Astrocyte (in vitro differentiated cells and primary cell): Measurements from ENCODE around the gene APBB1IP. TPM values are rescaled to one million over a fixed set of nuclear protein-coding genes. Genes with fewer than 3 reads are reported as not detected.
"Not testable (repeated sequence)": the region's sequence is repeated elsewhere in the genome, so short reads cannot be mapped to it uniquely, and the experiment has no call there.

Experiments used
- DNase-seq: peaks from one replicate; pipeline ENCODE4 v3.0.0-alpha.2; 2010; ENCODE audit warnings: low read depth
- FAIRE-seq: peaks from 2 replicates; lab custom pipeline; 2011; peaks lifted over from hg19 to GRCh38; lab: Jason Lieb, UNC
- H2AFZ ChIP-seq: 2 replicates; pipeline ENCODE4 v1.6.0; 2012; ENCODE audit warnings: low read depth, low read length, inconsistent platforms
- H3K27ac ChIP-seq: 2 replicates; pipeline ENCODE4 v1.5.1; 2011; ENCODE audit warnings: low read depth, low read length, inconsistent platforms
- H3K27me3 ChIP-seq: 2 replicates; pipeline ENCODE4 v1.6.0; 2011; ENCODE audit warnings: low read length, inconsistent platforms; ENCODE audit not compliant: insufficient read depth
- H3K36me3 ChIP-seq: 2 replicates; pipeline ENCODE4 v1.5.1; 2011; ENCODE audit warnings: low read length, inconsistent platforms; ENCODE audit not compliant: insufficient read depth
- H3K4me1 ChIP-seq: 2 replicates; pipeline ENCODE4 v1.5.1; 2011; ENCODE audit warnings: low read length, inconsistent platforms; ENCODE audit not compliant: insufficient read depth
- H3K4me2 ChIP-seq: 2 replicates; pipeline ENCODE4 v1.6.0; 2012; ENCODE audit warnings: low read length, inconsistent platforms
- H3K4me3 ChIP-seq: 2 replicates; pipeline ENCODE4 v1.5.1; 2011; ENCODE audit warnings: low read depth, mild to moderate bottlenecking, low read length, inconsistent platforms; ENCODE audit not compliant: insufficient read depth
- H3K79me2 ChIP-seq: 2 replicates; pipeline ENCODE4 v1.6.0; 2012; ENCODE audit warnings: mild to moderate bottlenecking, low read length, inconsistent platforms; ENCODE audit not compliant: insufficient read depth
- H3K9ac ChIP-seq: 2 replicates; pipeline ENCODE4 v1.6.0; 2012; ENCODE audit warnings: mild to moderate bottlenecking, low read length, inconsistent platforms
- H3K9me3 ChIP-seq: 2 replicates; pipeline ENCODE4 v1.5.1; 2012; ENCODE audit warnings: low read depth, mild to moderate bottlenecking, low read length, inconsistent platforms; ENCODE audit not compliant: insufficient read depth
- H4K20me1 ChIP-seq: 2 replicates; pipeline ENCODE4 v1.6.0; 2012; ENCODE audit warnings: low read length, inconsistent platforms; ENCODE audit not compliant: insufficient read depth
- H3K27ac Mint-ChIP-seq: one replicate; pipeline ENCODE4 v1.8.0; 2021; ENCODE audit warnings: mild to moderate bottlenecking, mixed read lengths; ENCODE audit not compliant: unreplicated experiment
- H3K27me3 Mint-ChIP-seq: one replicate; pipeline ENCODE4 v1.8.0; 2021; ENCODE audit warnings: low read depth, mixed read lengths; ENCODE audit not compliant: unreplicated experiment
- H3K36me3 Mint-ChIP-seq: one replicate; pipeline ENCODE4 v1.8.0; 2021; ENCODE audit warnings: low read depth, mixed read lengths; ENCODE audit not compliant: unreplicated experiment
- H3K4me1 Mint-ChIP-seq: one replicate; pipeline ENCODE4 v1.8.0; 2021; ENCODE audit warnings: low read depth, mixed read lengths; ENCODE audit not compliant: unreplicated experiment
- H3K4me3 Mint-ChIP-seq: one replicate; pipeline ENCODE4 v1.8.0; 2021; ENCODE audit warnings: mild to moderate bottlenecking, moderate library complexity, mixed read lengths; ENCODE audit not compliant: unreplicated experiment
- H3K9me3 Mint-ChIP-seq: one replicate; pipeline ENCODE4 v1.8.0; 2021; ENCODE audit warnings: mild to moderate bottlenecking, mixed read lengths; ENCODE audit not compliant: unreplicated experiment
- CTCF ChIP-seq: IDR thresholded peaks from 2 replicates; pipeline ENCODE4 v1.5.1; 2011; ENCODE audit warnings: low read depth, mild to moderate bottlenecking, inconsistent platforms, low read length, moderate library complexity; ENCODE audit not compliant: insufficient read depth
- EZH2 ChIP-seq: IDR thresholded peaks from 2 replicates; pipeline ENCODE4 v1.6.1; 2012; ENCODE audit warnings: mild to moderate bottlenecking, low read length, inconsistent platforms; ENCODE audit not compliant: insufficient read depth
- total RNA-seq: library from RNA; stranded (reverse); gene quantifications from 2 replicates; pipeline ENCODE4 v1.2.1, GENCODE V29; 2021

Gene APBB1IP
- total RNA-seq, 1 donor from 2014 or later: 0.23 TPM

GRCh38 chr10:26472492-26472778 lies 34.3 kb downstream of the APBB1IP start:
- Histone ChIP-seq H3K9ac (no peak overlapping the region), H3K4me2 (no peak overlapping the region), H3K79me2 (no peaks in the 10 kb centered on the region), H3K4me1 (peaks cover 11% of the 10 kb centered on the region), H2AFZ (no peak overlapping the region), H3K27me3 (no peaks in the 10 kb centered on the region), H3K36me3 (no peaks in the 10 kb centered on the region), H3K4me3 (no peak overlapping the region), H3K27ac (no peak overlapping the region), H3K9me3 (no peaks in the 10 kb centered on the region), H4K20me1 (no peaks in the 10 kb centered on the region)
- H3K9me3 Mint-ChIP-seq: peaks cover 4% of the 10 kb centered on the region
- DNase-seq (no peak), FAIRE-seq (no peak)
- H3K36me3 Mint-ChIP-seq: no peaks in the 10 kb centered on the region
- no peaks in the 10 kb centered on the region for H3K27me3 Mint-ChIP-seq
- H3K4me1 Mint-ChIP-seq: peaks cover 14% of the 10 kb centered on the region
- no peak overlapping the region for H3K27ac Mint-ChIP-seq
- H3K4me3 Mint-ChIP-seq: no peak overlapping the region
- TF ChIP-seq CTCF: no peak
- no peak for TF ChIP-seq EZH2

GRCh38 chr10:26474026-26474425 lies 35.9 kb downstream of the APBB1IP start:
- Histone ChIP-seq H4K20me1 (no peaks in the 10 kb centered on the region), H3K36me3 (no peaks in the 10 kb centered on the region), H3K9me3 (no peaks in the 10 kb centered on the region), H3K4me3 (no peak overlapping the region), H3K79me2 (no peaks in the 10 kb centered on the region), H3K9ac (no peak overlapping the region), H3K4me2 (no peak overlapping the region), H3K4me1 (no peaks in the 10 kb centered on the region), H2AFZ (no peak overlapping the region), H3K27ac (no peak overlapping the region), H3K27me3 (no peaks in the 10 kb centered on the region)
- TF ChIP-seq CTCF (no peak), EZH2 (no peak)
- FAIRE-seq (no peak), DNase-seq (peak; percentile 20)
- no peak overlapping the region for H3K4me3 Mint-ChIP-seq
- no peaks in the 10 kb centered on the region for H3K36me3 Mint-ChIP-seq
- H3K27me3 Mint-ChIP-seq: no peaks in the 10 kb centered on the region
- peaks cover 4% of the 10 kb centered on the region for H3K9me3 Mint-ChIP-seq
- H3K4me1 Mint-ChIP-seq: peaks cover 2% of the 10 kb centered on the region
- H3K27ac Mint-ChIP-seq: no peak overlapping the region

- not testable (repeated sequence) for H3K4me3 ChIP-seq, H3K4me1 ChIP-seq, H3K27me3 ChIP-seq, H3K27ac Mint-ChIP-seq, DNase-seq, H2AFZ ChIP-seq, H3K9ac ChIP-seq, H3K4me3 Mint-ChIP-seq, H3K9me3 ChIP-seq, H3K36me3 Mint-ChIP-seq, H3K9me3 Mint-ChIP-seq, H3K36me3 ChIP-seq, H3K4me2 ChIP-seq, H3K4me1 Mint-ChIP-seq, H3K79me2 ChIP-seq, H4K20me1 ChIP-seq, H3K27ac ChIP-seq, H3K27me3 Mint-ChIP-seq, FAIRE-seq
Measured at GRCh38 chr10:26474845-26475244, 36.7 kb downstream of the APBB1IP start.
